ENCODE measurements around the gene CYP3A7. TPM values are rescaled to one million over a fixed set of nuclear protein-coding genes. Genes with fewer than 3 reads are reported as not detected.
"Not testable (repeated sequence)": the region's sequence is repeated elsewhere in the genome, so short reads cannot be mapped to it uniquely, and the experiment has no call there.

The CYP3A7 gene
- total and polyA plus RNA-seq, 9 of the 15 experiments (the other 6 are each of a cell fraction or from before 2014, with no cell fraction given) = 0.20 TPM; not detected in 8

DNA sequence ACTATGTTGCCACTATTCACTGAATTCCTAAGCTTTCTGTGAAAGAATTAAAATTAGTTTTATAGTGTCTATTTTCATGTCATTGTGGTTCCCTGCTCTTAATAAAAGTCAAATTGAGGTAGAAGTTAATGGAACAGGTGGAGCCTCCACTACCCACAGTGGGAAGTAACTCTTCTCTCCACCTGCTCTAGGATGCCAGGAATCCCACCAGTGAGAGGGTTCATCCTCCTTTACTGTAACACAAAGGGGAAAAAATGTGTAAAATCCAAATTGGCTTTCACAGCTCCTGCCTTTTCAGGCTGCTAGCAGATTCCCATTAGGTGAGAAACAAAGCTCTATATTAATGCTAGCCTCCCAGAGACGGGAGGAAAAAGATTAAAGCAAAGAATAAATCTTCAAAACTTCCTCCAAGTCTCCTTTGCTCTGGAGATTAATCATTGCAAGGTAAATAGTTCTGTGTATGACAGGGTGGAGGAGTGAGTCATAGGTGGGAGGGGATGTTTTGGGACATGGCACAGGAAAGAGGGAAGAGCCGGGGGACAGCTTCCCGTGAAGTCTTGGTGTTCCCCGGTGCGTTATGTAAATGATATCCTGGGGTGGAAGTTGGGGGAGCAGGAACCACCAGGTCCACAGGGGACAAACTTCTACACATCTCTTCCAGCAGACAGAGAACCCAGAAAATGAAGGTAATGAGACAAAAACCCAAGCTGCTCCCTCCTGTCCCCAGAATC lies 16.5 kb upstream of the CYP3A7 start:
- ATAC-seq = peak; percentile 75
- FAIRE-seq = peak; percentile 65
- intact Hi-C loops (cut with micrococcal nuclease); H3K79me2 ChIP-seq (ENCODE audit: control insufficient read depth, insufficient read depth, low read length); H3K9ac ChIP-seq (ENCODE audit: insufficient read depth in 1 of 2, low read depth in 2 of 2, low read length in 2 of 2); DNase-seq (ENCODE audit: extremely low read depth in 1 of 4, low spot score in 3 of 4); H3K27me3 ChIP-seq (ENCODE audit: control insufficient read depth in 2 of 2, insufficient read depth in 2 of 2, low read length in 2 of 2); H3K36me3 ChIP-seq (ENCODE audit: control insufficient read depth, insufficient read depth, low read length); CTCF ChIA-PET (ENCODE audit: low intra/inter-chr PET ratio); H3K27ac ChIP-seq (ENCODE audit: extremely low read depth, low read depth, low read length); H3K4me1 ChIP-seq (replicated peaks in 1 of 2; ENCODE audit: control insufficient read depth in 2 of 2, insufficient read depth in 2 of 2, low read length in 2 of 2); in situ Hi-C loops (cut with MboI); H2AFZ ChIP-seq (ENCODE audit: low read depth, low read length); H4K20me1 ChIP-seq (replicated peaks; ENCODE audit: control insufficient read depth, insufficient read depth, low read length); H3K4me3 ChIP-seq; H3K9me3 ChIP-seq (replicated peaks; ENCODE audit: control insufficient read depth, insufficient read depth, low read depth, low read length); H3K9me1 ChIP-seq (ENCODE audit: control insufficient read depth, insufficient read depth, low read length); H3K4me2 ChIP-seq (ENCODE audit: insufficient read depth, low read length); BruUV-seq (replicated peaks): not testable (repeated sequence)
- TF ChIP-seq PKNOX1 (IDR thresholded peaks at IDR 0.05) (peak; percentile 35; the same call in 1 of the 2 replicates), FOSL1 (tag; conservative IDR thresholded peaks at IDR 0.05) (peak; percentile 75), PRDM10 (IDR thresholded peaks at IDR 0.05; ENCODE audit: partially characterized antibody) (peak; percentile 23), MEIS2 (IDR thresholded peaks at IDR 0.05; ENCODE audit: partially characterized antibody) (peak; percentile 52), JUND (IDR thresholded peaks at IDR 0.05; ENCODE audit: borderline replicate concordance, low read depth, low read length) (peak; percentile 64), JUND (tag; IDR thresholded peaks at IDR 0.05; ENCODE audit: borderline replicate concordance, low read depth, low read length) (peak; percentile 44; the same call in 1 of the 3 replicates)
- TF ChIP-seq, protein P1, sequence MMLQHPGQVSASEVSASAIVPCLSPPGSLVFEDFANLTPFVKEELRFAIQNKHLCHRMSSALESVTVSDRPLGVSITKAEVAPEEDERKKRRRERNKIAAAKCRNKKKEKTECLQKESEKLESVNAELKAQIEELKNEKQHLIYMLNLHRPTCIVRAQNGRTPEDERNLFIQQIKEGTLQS (IDR thresholded peaks at IDR 0.05) = peak; percentile 57; the same call in 1 of the 2 replicates
- TF ChIP-seq, protein P1 (CRISPR knock-in tag; conservative IDR thresholded peaks at IDR 0.05) = not testable (repeated sequence)
- POLR2A ChIA-PET = interaction anchor here (0.9 to 1.2 kb wide), 2 partner anchors 10 to 126 kb away, joined by 3 to 4 read pairs; no protein-coding TSS in a partner anchor
- WGBS (ENCODE audit: insufficient coverage, low coverage, missing lambda C conversion rate) = 2% methylated on average over 5 of the region's 5 CpGs
